Smooth muscle cell of the umbilical artery (primary cell): ENCODE measurements around the gene PATL2. TPM values are rescaled to one million over a fixed set of nuclear protein-coding genes. Genes with fewer than 3 reads are reported as not detected.

Source experiments
- total RNA-seq: library from RNA; depleted of rRNA; stranded (reverse); fragments of >200 nt; gene quantifications from 2 replicates; pipeline ENCODE4 v1.2.3, GENCODE V29; 2014

The PATL2 gene
- total RNA-seq: 0.30 and 0.37 TPM in 2 replicates

DNA sequence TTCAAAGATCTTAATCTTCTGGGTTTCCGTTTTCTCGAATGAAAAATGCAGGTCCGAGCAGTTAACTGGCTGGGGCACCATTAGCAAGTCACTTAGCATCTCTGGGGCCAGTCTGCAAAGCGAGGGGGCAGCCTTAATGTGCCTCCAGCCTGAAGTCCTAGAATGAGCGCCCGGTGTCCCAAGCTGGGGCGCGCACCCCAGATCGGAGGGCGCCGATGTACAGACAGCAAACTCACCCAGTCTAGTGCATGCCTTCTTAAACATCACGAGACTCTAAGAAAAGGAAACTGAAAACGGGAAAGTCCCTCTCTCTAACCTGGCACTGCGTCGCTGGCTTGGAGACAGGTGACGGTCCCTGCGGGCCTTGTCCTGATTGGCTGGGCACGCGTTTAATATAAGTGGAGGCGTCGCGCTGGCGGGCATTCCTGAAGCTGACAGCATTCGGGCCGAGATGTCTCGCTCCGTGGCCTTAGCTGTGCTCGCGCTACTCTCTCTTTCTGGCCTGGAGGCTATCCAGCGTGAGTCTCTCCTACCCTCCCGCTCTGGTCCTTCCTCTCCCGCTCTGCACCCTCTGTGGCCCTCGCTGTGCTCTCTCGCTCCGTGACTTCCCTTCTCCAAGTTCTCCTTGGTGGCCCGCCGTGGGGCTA is at the start of gene PATL2, which contains the start of gene B2M:
TSS of gene PATL2 (minus strand) at position 228 of the 647 bp plus-strand sequence. CDS start 34,833 bp downstream, outside the sequence.
TSS of gene B2M (plus strand) at position 422 of the 647 bp plus-strand sequence. CDS start at position 452, 30 bp downstream.

DNA sequence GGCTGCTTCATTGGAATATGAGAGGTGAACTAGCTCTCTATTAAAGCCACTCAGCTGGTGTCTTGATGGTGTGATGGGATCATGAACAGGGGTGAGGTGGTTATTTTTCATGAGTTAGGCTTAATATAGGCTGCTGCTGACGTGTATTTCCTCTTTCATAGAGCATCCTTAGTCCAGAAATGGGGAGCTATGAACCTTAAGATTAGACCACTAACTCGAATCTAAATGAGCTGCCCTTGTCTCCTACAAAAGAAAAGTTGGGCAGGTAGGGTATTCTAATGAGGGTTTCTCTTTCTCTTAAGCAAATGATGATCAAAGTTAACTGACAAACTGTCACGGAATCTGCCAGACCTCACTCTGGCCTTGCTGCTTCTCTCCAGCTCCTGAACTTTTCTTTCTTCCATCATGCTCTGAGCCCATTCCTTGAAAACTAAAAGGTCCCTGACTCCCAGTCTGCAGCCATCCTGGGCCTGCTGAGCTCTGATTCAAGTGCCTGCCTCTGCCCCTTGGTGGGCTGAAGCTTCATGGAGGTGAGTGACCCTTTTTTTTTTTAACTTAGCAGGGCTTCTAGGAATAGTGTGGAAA is 25.1 kb upstream of the PATL2 start, which contains the start of gene TRIM69:
TSS of gene TRIM69 (plus strand) at position 348 of the 585 bp plus-strand sequence. CDS start at position 525, 177 bp downstream.

DNA sequence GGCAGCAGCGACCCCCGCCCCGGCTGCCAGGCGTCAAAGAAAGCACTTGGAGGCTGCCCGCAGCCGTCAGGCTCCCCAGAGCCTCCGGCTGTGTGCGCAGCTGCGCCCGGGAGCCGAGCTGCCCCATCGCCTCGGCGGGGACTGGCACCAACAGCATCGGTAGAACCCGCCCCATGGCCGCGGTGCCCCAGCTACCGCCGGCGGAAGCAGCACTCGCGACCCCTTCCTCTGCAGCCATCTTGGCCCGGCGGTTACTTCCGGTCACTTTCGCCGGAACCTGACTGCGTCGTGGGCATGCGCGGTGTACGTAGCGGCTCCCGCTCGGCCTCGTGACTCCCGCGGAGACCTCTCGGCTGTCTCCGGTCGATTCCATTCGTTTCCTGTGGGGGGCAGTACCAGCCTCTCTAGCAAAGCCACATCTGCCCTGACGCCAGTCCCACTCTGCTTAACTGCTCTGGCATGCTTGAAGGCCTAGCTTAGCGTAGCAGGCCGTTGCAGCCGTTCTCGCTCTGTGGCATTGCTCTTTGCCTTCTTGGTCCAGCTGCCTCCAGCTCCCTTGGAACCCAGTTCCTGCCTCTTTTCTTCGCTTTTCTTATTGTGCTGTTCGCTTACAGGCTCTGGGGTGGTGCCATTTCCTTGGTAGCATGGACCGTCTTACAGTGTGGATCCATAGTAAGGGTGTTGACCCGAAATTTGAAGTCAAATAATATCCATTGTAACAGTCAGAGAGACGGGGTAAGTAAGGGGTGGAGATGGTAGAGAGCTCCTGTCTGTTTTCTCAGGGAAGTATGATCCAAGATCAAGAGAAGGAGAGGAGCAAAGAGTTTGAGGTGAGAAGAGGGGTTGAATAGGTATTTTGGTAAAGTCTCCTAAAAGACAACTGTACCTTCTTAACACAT is 47.5 kb downstream of the PATL2 start, which contains the start of gene SPG11:
TSS of gene SPG11 (minus strand) at position 253 of the 899 bp plus-strand sequence. CDS start at position 238, 15 bp downstream.

Other genes with a start within 250 kb of the PATL2 start
- gene EIF3J, start 174.2 kb downstream of the PATL2 start, total RNA-seq: 46.9 and 71.1 TPM in 2 replicates
- 81.7 and 110 TPM in 2 replicates for gene SPG11, start 47.7 kb downstream of the PATL2 start, total RNA-seq
- gene B2M, start 194 bp upstream of the PATL2 start, total RNA-seq: 1,831 and 2,217 TPM in 2 replicates
- gene TRIM69, start 25.2 kb upstream of the PATL2 start, total RNA-seq: 5.9 and 10.2 TPM in 2 replicates
- gene TERB2, start 245.4 kb upstream of the PATL2 start, total RNA-seq: not detected in 2 replicates